Smooth muscle cell (in vitro differentiated cells): ENCODE data around the gene GPRC6A. TPM values are rescaled to one million over a fixed set of nuclear protein-coding genes. Genes with fewer than 3 reads are reported as not detected.
A peak's percentile ranks its signal among the peaks of the same experiment; 100 is the strongest.

ENCODE experiments used
- DNase-seq: peaks from one replicate; lab custom pipeline; 2025; ENCODE audit not compliant: unreplicated experiment; lab: John Stamatoyannopoulos, UW
- H2AFZ ChIP-seq: fragments of 200-600 bp; sonication (generic); 2 replicates; pipeline ENCODE4 v1.6.0; 2016; ENCODE audit warnings: antibody characterized with exemption, low read depth, mild to moderate bottlenecking
- H3F3A ChIP-seq: fragments of 200-600 bp; sonication (generic); 2 replicates; pipeline ENCODE4 v1.6.0; 2017; ENCODE audit warnings: antibody characterized with exemption, low read depth
- H3K27ac ChIP-seq: fragments of 200-600 bp; sonication (generic); 2 replicates; pipeline ENCODE4 v1.5.1; 2016; ENCODE audit warnings: low read depth, mild to moderate bottlenecking
- H3K27me3 ChIP-seq: fragments of 200-600 bp; sonication (generic); 2 replicates; pipeline ENCODE4 v1.6.1; 2016; ENCODE audit warnings: low read depth, mild to moderate bottlenecking
- H3K36me3 ChIP-seq: fragments of 200-600 bp; sonication (generic); 2 replicates; pipeline ENCODE4 v1.5.1; 2016; ENCODE audit warnings: low read depth
- H3K4me1 ChIP-seq: fragments of 200-600 bp; sonication (generic); 2 replicates; pipeline ENCODE4 v1.5.1; 2016; ENCODE audit warnings: low read depth
- H3K4me2 ChIP-seq: fragments of 200-600 bp; sonication (generic); 2 replicates; pipeline ENCODE4 v1.6.0; 2016; ENCODE audit warnings: mild to moderate bottlenecking
- H3K4me3 ChIP-seq: fragments of 200-600 bp; sonication (generic); 2 replicates; pipeline ENCODE4 v1.5.1; 2016; ENCODE audit warnings: mild to moderate bottlenecking
- H3K79me2 ChIP-seq: fragments of 200-600 bp; sonication (generic); 2 replicates; pipeline ENCODE4 v1.6.0; 2016; ENCODE audit warnings: low read depth, mild to moderate bottlenecking
- H3K9ac ChIP-seq: fragments of 200-600 bp; sonication (generic); 2 replicates; pipeline ENCODE4 v1.6.0; 2016; ENCODE audit warnings: low read depth
- H3K9me3 ChIP-seq: fragments of 200-600 bp; sonication (generic); replicated peaks from 2 replicates; pipeline ENCODE4 v1.5.1; 2016; ENCODE audit warnings: low read depth
- H4K20me1 ChIP-seq: fragments of 200-600 bp; sonication (generic); 2 replicates; pipeline ENCODE4 v1.6.0; 2016; ENCODE audit warnings: low read depth
- WGBS: methylation state at CpG from one replicate; pipeline ENCODE4 v1.1.7; 2016; ENCODE audit warnings: low lambda C conversion rate; 5-methylcytosine and 5-hydroxymethylcytosine counted together
- polyA plus RNA-seq: library from polyadenylated mRNA; unstranded; fragments of >200 nt; fragmentation: Nextera tagmentation; extraction: Ambion mirVana; gene quantifications from 2 replicates; pipeline ENCODE4 v1.2.1, GENCODE V29; 2016
- total RNA-seq: library from RNA; depleted of rRNA; stranded (reverse); fragments of >200 nt; gene quantifications from 2 replicates; pipeline ENCODE4 v1.2.3, GENCODE V29; 2014
- TF ChIP-seq, protein P1 (sequence below): fragments of 200-600 bp; sonication (generic); IDR thresholded peaks from 2 replicates; pipeline ENCODE4 v1.5.1; 2017; ENCODE audit warnings: borderline replicate concordance, mild to moderate bottlenecking, antibody characterized with exemption; ENCODE audit not compliant: insufficient read depth, poor library complexity, severe bottlenecking

GPRC6A gene
- total and polyA plus RNA-seq, 2 experiments from 2014 or later, result not detected

DNA sequence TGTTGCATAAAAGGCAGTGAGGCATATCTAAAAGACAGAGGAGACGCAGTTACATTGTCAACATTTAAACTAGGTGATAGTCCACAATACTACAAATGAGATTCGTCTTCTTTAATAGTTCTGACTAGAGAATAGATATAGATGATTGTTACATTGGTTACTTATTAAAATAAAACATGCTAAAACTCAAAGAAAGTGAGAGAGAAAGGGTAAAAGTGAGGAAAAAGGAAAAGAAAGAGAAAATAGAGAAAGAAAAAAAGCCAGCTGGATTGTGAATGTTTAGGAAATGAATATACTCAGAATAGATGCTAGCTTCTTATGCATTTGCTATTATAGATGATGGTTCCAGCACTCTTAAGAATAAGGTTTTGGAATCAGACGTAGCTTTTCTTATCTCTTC, 35.7 kb downstream of the GPRC6A start:
- H3F3A ChIP-seq, result no peaks in the 10 kb centered on the region
- no peaks in the 10 kb centered on the region for H3K36me3 ChIP-seq
- no peak overlapping the region for H3K4me2 ChIP-seq
- H3K79me2 ChIP-seq, result no peaks in the 10 kb centered on the region
- H3K9ac ChIP-seq, result no peak overlapping the region
- TF ChIP-seq, protein P1, sequence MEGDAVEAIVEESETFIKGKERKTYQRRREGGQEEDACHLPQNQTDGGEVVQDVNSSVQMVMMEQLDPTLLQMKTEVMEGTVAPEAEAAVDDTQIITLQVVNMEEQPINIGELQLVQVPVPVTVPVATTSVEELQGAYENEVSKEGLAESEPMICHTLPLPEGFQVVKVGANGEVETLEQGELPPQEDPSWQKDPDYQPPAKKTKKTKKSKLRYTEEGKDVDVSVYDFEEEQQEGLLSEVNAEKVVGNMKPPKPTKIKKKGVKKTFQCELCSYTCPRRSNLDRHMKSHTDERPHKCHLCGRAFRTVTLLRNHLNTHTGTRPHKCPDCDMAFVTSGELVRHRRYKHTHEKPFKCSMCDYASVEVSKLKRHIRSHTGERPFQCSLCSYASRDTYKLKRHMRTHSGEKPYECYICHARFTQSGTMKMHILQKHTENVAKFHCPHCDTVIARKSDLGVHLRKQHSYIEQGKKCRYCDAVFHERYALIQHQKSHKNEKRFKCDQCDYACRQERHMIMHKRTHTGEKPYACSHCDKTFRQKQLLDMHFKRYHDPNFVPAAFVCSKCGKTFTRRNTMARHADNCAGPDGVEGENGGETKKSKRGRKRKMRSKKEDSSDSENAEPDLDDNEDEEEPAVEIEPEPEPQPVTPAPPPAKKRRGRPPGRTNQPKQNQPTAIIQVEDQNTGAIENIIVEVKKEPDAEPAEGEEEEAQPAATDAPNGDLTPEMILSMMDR, result no peak
- H2AFZ ChIP-seq, result no peak overlapping the region
- no peaks in the 10 kb centered on the region for H3K27me3 ChIP-seq
- no peak for DNase-seq
- H3K4me3 ChIP-seq, result no peak overlapping the region
- WGBS, result 80% methylated on average over 3 of the region's 3 CpGs
- H4K20me1 ChIP-seq, result no peaks in the 10 kb centered on the region
- no peaks in the 10 kb centered on the region for H3K9me3 ChIP-seq
- no peaks in the 10 kb centered on the region for H3K4me1 ChIP-seq
- H3K27ac ChIP-seq, result no peak overlapping the region

DNA sequence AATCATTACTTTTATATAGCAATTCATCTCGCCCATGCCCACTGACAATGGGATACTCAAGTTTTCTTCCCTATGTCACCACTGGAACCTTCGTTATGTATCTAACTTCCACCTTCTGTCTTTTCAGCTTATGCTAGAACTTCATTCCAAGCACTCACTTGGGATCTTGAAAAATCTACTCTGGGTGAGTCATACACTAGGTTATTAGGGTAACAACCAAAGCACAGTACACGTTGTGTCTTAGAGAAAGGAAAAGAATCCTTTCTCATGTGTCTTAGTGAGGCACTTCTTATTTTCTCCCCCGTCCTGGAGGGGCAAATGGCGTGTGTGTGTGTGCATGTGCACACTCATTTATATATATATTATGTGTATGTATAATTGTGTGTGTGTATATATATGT, 45.0 kb downstream of the GPRC6A start:
- Histone ChIP-seq H3K9ac (no peak overlapping the region), H3K27me3 (no peaks in the 10 kb centered on the region), H4K20me1 (no peaks in the 10 kb centered on the region), H3K4me3 (no peak overlapping the region), H3F3A (no peaks in the 10 kb centered on the region), H2AFZ (no peak overlapping the region), H3K27ac (no peak overlapping the region), H3K9me3 (no peaks in the 10 kb centered on the region), H3K4me1 (no peaks in the 10 kb centered on the region), H3K4me2 (no peak overlapping the region), H3K79me2 (no peaks in the 10 kb centered on the region), H3K36me3 (no peaks in the 10 kb centered on the region)
- DNase-seq, result no peak
- TF ChIP-seq, protein P1, result no peak
- 66% methylated on average over 5 of the region's 5 CpGs for WGBS

DNA sequence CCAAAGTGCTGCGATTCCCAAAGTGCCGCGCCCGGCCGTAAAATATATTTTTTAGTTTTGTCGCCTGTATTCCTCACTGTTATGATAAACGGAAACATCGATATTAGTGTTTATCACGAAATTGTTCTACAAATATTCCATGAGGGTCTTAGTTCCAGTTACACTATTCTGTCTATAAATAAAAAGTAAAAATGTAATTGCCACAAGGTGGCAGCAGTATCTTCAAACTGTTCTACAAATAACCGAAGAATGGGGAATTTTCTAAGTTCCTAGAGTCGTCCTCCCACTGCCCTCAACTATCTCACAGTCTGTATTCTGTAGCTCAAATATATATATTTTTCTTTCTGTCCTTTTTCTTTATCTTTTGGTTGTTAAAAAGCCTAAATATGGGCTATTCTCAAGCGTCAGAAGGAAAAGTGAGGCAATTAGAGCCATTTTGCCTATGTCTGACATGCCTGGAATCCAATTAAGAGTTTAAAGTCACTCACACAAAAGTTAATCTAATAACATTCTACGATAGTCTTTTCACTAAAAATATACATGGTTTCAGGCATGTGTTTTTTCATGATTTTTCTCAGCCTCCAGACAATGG, 49.2 kb downstream of the GPRC6A start:
- no peaks in the 10 kb centered on the region for H4K20me1 ChIP-seq
- no peak overlapping the region for H3K9ac ChIP-seq
- H3K4me2 ChIP-seq, result peak overlapping the region; percentile 20
- no peaks in the 10 kb centered on the region for H3K27me3 ChIP-seq
- TF ChIP-seq, protein P1, result peak; percentile 59
- H3K4me1 ChIP-seq, result no peaks in the 10 kb centered on the region
- H3K9me3 ChIP-seq, result no peaks in the 10 kb centered on the region
- H2AFZ ChIP-seq, result peak overlapping the region; percentile 46
- H3K27ac ChIP-seq, result no peak overlapping the region
- H3K79me2 ChIP-seq, result no peaks in the 10 kb centered on the region
- no peak overlapping the region for H3K4me3 ChIP-seq
- no peak for DNase-seq
- 41% methylated on average over 13 of the region's 13 CpGs for WGBS
- H3F3A ChIP-seq, result no peaks in the 10 kb centered on the region
- H3K36me3 ChIP-seq, result no peaks in the 10 kb centered on the region

DNA sequence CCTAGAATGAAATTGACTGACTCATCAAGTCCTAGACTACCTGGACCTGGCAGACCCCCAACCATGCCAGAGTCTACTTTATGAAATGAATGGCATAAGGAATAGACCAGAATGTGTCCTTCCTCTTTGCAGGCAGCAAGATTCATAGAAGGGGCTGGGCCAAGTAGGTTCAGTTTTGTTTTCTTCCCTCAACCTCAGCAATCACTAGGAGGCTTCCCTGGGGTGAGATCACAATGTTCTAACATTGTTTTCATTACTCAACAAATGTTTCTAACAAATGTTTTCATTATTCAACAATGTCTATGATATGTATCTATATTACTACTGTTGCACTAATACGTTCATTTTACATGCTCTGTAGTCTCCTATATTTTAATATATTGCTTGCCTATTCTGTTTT, 55.0 kb downstream of the GPRC6A start:
- TF ChIP-seq, protein P1, result no peak
- no peaks in the 10 kb centered on the region for H3K9me3 ChIP-seq
- H2AFZ ChIP-seq, result no peak overlapping the region
- no peaks in the 10 kb centered on the region for H3K4me1 ChIP-seq
- no peaks in the 10 kb centered on the region for H3K79me2 ChIP-seq
- no peak overlapping the region for H3K27ac ChIP-seq
- H4K20me1 ChIP-seq, result no peaks in the 10 kb centered on the region
- H3F3A ChIP-seq, result no peaks in the 10 kb centered on the region
- no peak for DNase-seq
- WGBS, result 89% methylated on average over 1 of the region's 1 CpG
- H3K9ac ChIP-seq, result no peak overlapping the region
- H3K36me3 ChIP-seq, result no peaks in the 10 kb centered on the region
- H3K4me3 ChIP-seq, result no peak overlapping the region
- H3K27me3 ChIP-seq, result peaks cover 7% of the 10 kb centered on the region
- H3K4me2 ChIP-seq, result no peak overlapping the region
